Heart left ventricle (tissue), 13 donors: Measurements from ENCODE around the gene TRHDE.

Experiments used
- POLR2A ChIP-seq, 2 donors: fragments of 450-650 bp; IDR thresholded peaks; one replicate each; pipeline ENCODE4 v1.6.1; 2017; ENCODE audit warnings: antibody characterized with exemption in 2 of 2, mild to moderate bottlenecking in 2 of 2, moderate library complexity in 2 of 2
- TF ChIP-seq, protein P1 (sequence below), 12 donors: fragments of 200-600 bp; sonication (generic) in 4 of 12; IDR thresholded peaks; one replicate each; pipeline versions ENCODE4 v1.5.0 to v1.8.0; 2018 to 2022; ENCODE audit warnings: antibody characterized with exemption in 12 of 12, mild to moderate bottlenecking in 5 of 12
- donor health status: ischemic (EF 13 %, LVEDD 7.1; RV severe dilation, severe dysfunction).
- donor health status: DM: no; HTN: yes; CAD: no.
- donor health status: DM: no; HTN: no; CAD: no.
- donor health status: ischemic (EF 25% LVEDD 6.9; RV normal size, moderate dysfunction).
- donor health status: ischemic (EF 25% LVEDD 5.7; RV mildly dilated, moderate dysfunction).
- donor health status: ischemic (EF 35%, LVEDD 5.7; RV mildly dilated, moderate dysfunction).
- donor health status: nonischemic (EF 11% LVEDD 7.7; RV severe dilation, severe dysfunction).
- donor health status: DM: yes; HTN: yes; CAD: no.
- donor health status: PGD.
- donor health status: ischemic (EF 29% LVEDD 5.4; RV normal size, mild dysfunction).
- donor health status: nonischemic (EF 23%, LVEDD 6.1; RV moderate dilation, normal function).

GRCh38 chr12:72226510-72226909, 45.7 kb upstream of the TRHDE start:
- TF ChIP-seq, protein P1, sequence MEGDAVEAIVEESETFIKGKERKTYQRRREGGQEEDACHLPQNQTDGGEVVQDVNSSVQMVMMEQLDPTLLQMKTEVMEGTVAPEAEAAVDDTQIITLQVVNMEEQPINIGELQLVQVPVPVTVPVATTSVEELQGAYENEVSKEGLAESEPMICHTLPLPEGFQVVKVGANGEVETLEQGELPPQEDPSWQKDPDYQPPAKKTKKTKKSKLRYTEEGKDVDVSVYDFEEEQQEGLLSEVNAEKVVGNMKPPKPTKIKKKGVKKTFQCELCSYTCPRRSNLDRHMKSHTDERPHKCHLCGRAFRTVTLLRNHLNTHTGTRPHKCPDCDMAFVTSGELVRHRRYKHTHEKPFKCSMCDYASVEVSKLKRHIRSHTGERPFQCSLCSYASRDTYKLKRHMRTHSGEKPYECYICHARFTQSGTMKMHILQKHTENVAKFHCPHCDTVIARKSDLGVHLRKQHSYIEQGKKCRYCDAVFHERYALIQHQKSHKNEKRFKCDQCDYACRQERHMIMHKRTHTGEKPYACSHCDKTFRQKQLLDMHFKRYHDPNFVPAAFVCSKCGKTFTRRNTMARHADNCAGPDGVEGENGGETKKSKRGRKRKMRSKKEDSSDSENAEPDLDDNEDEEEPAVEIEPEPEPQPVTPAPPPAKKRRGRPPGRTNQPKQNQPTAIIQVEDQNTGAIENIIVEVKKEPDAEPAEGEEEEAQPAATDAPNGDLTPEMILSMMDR (IDR thresholded peaks at IDR 0.05): no peak
- TF ChIP-seq POLR2A (IDR thresholded peaks at IDR 0.05): no peak
